Measurements from ENCODE around the gene AGO4.

Gene AGO4

GRCh38 chr1:35894183-35894582 is 86.4 kb downstream of the AGO4 start:
- DNase-seq (ENCODE audit: low read depth, low spot score) = no peak

- no peak for DNase-seq (ENCODE audit: low read depth, low spot score)
Observed at GRCh38 chr1:35894656-35895055, 86.8 kb downstream of the AGO4 start.

DNA sequence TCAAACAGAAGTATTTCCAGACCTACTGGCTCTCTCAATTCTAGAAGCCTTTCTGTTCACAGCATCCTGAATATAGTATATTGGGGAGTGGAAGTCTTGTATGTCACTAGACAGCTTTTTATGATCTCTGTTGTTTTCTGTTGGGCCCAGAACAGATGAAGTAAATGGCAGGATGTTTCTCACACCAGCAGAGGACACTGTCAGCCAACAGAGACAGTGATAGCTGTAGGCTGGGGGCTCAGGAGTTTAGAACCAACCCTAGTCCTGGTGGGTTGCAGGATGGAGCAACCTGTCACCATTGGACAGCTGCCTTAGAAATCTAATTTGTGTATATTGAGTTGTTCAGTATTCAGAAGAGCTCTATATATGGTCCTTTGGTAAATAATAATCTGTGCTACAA is 92.1 kb downstream of the AGO4 start:
- DNase-seq (ENCODE audit: low read depth, low spot score) = no peak

- DNase-seq (ENCODE audit: low read depth, low spot score) = no peak
Observed at GRCh38 chr1:35901235-35901634, 93.4 kb downstream of the AGO4 start.

- DNase-seq (ENCODE audit: low read depth, low spot score) = no peak
Observed at GRCh38 chr1:35902671-35903070, 94.9 kb downstream of the AGO4 start.
